ENCODE data around the gene MYB.

MYB gene

DNA sequence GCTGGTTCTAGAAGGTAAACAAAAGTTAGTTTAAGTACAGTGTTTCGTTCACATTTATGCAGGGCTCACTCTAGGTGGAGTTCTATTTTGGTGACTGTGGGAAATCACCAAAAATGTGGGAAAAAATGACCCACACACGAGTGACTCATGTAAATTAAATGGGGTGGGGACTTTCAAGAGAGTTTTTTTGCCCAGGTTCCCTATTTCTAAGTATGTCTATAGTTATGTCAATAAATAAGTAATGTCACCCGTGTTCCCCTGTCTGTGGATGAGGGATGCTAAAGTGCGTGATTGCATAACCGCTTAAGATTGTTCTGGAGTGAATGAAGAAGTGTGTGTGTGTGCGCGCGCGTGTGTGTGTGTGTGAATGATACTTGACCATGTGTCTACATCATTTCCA is 69.1 kb downstream of the MYB start:
- CTCF ChIA-PET: interaction anchor here (1.1 kb wide), 2 partner anchors 30 to 73 kb away, joined by 3 to 4 read pairs; no protein-coding TSS in a partner anchor
- no peaks in the 10 kb centered on the region for H3K36me3 ChIP-seq (ENCODE audit: control insufficient read depth in 4 of 4, insufficient read depth in 4 of 4, low read length in 3 of 4)
- 93% methylated on average over 8 of the region's 9 CpGs for WGBS (ENCODE audit: insufficient coverage)
- H3K9me3 ChIP-seq (ENCODE audit: control extremely low read depth in 1 of 5, control insufficient read depth in 4 of 5, insufficient read depth in 2 of 5, low read depth in 1 of 5, low read length in 4 of 5): no peaks in the 10 kb centered on the region
- H3K4me3 ChIP-seq (ENCODE audit: control insufficient read depth in 1 of 7, extremely low read depth in 1 of 7, insufficient read depth in 4 of 7, low read depth in 2 of 7, low read length in 6 of 7): no peak overlapping the region
- POLR2A ChIA-PET: no interaction called here
- H3K27me3 ChIP-seq (replicated peaks in 2 of 5; ENCODE audit: control insufficient read depth in 4 of 5, insufficient read depth in 5 of 5, low read length in 4 of 5): no peaks in the 10 kb centered on the region
- DNase-seq: peak; percentile 27 to 80 (median 76)
- peaks cover 0 to 33% (median 20%) of the 10 kb centered on the region in 4 experiments for H3K4me1 ChIP-seq (ENCODE audit: control extremely low read depth in 1 of 4, control insufficient read depth in 4 of 4, insufficient read depth in 4 of 4, low read length in 3 of 4)
- no peak overlapping the region for H3K27ac ChIP-seq (ENCODE audit: insufficient read depth in 1 of 2, low read depth in 1 of 2, low read length in 2 of 2, poor library complexity in 1 of 2, severe bottlenecking in 2 of 2)

DNA sequence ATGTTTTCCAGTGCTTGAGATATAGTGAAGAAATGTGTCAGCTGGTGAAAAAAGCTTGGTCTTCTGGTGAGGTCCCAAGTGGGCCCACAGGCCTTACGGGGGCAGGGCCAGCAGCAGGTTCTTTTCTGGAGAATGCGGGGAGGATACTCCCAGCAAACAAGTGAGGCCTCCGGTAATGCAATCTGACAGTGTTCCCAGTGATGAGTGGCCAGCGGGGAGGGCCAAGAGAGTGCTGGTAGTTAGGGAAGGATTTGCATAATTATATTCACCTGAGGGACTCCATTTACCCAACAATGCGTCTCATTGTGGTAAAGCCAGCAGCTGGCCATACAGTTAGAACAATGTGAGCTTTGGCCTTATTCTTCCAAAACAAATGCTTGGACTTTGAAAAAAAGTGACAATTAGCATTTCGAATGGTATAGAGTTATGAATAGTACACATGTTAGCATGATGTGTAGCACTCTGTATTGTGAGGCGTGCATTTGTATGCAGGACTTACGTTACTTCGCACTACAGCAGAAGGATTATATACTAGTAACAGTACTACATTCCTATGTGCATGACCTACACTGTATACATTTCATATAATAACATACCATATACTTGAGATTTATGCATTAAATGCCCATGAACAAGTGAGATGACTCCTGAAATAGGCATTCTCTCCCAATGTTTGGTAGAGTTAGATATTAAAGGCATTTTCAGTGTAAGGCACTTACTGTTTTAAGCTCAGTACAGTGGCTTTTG is 69.8 kb downstream of the MYB start:
- CTCF ChIA-PET: interaction anchor here (1.1 to 2.2 kb wide), 3 partner anchors 11 to 31 kb away, joined by 3 to 5 read pairs (median 3); no protein-coding TSS in a partner anchor
- H3K36me3 ChIP-seq (ENCODE audit: control insufficient read depth in 4 of 4, insufficient read depth in 4 of 4, low read length in 3 of 4): no peaks in the 10 kb centered on the region
- no peak overlapping the region for H3K4me3 ChIP-seq (ENCODE audit: control insufficient read depth in 1 of 7, extremely low read depth in 1 of 7, insufficient read depth in 4 of 7, low read depth in 2 of 7, low read length in 6 of 7)
- no peaks in the 10 kb centered on the region for H3K27me3 ChIP-seq (replicated peaks in 2 of 5; ENCODE audit: control insufficient read depth in 4 of 5, insufficient read depth in 5 of 5, low read length in 4 of 5)
- no peak for DNase-seq
- POLR2A ChIA-PET: no interaction called here
- H3K27ac ChIP-seq (ENCODE audit: insufficient read depth in 1 of 2, low read depth in 1 of 2, low read length in 2 of 2, poor library complexity in 1 of 2, severe bottlenecking in 2 of 2): no peak overlapping the region
- WGBS (ENCODE audit: insufficient coverage): 100% methylated on average over 4 of the region's 9 CpGs
- no peaks in the 10 kb centered on the region for H3K9me3 ChIP-seq (ENCODE audit: control extremely low read depth in 1 of 5, control insufficient read depth in 4 of 5, insufficient read depth in 2 of 5, low read depth in 1 of 5, low read length in 4 of 5)
- H3K4me1 ChIP-seq (ENCODE audit: control extremely low read depth in 1 of 4, control insufficient read depth in 4 of 4, insufficient read depth in 4 of 4, low read length in 3 of 4): peaks cover 0 to 33% (median 20%) of the 10 kb centered on the region in 4 experiments

DNA sequence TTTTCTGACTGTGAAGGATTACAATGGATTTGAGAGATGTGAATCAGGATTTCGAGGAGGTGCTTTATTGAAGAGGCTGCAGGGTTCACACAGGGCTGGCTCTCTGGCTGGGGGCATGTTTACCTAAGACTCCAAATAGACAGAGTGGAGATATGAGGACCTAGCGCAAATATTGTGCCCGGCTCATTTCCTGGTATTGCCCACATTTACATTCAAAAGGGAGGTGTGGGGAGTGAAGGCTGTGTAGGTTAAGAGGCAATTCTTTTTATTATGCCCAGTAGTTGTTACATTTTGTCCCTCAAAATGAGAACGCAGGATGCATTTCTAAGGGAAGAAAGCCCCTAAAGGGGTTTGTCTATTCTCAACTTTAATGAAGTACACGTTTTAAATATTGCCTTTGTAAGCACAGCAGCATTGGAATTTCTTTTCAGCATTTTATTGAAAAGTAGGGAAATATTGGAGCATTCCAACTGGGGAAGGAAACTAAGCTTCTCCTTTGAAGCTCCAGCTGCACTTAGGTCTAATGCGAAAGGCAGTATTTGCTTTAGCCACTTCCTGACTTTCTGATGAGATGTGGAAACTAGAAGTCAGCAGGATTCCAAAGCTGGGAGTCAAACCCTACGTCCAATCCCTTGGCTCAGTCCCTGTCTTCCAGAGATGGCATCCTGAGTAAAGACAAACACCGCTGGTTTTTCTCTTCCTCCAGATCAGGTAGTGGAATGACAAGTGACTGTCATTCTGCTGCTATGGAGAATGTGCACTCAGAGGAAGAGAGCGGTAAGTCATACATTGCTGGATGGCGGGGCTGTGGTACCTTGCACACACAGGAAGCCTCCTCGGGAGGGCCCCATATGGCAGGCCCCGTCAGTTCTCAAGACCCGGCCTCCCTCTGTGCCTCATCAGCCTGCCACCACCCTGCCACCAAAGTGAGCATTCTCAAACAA is 70.7 kb downstream of the MYB start:
- no peak overlapping the region for H3K27ac ChIP-seq (ENCODE audit: insufficient read depth in 1 of 2, low read depth in 1 of 2, low read length in 2 of 2, poor library complexity in 1 of 2, severe bottlenecking in 2 of 2)
- no peaks in the 10 kb centered on the region for H3K9me3 ChIP-seq (ENCODE audit: control extremely low read depth in 1 of 5, control insufficient read depth in 4 of 5, insufficient read depth in 2 of 5, low read depth in 1 of 5, low read length in 4 of 5)
- no peak overlapping the region for H3K4me3 ChIP-seq (ENCODE audit: control insufficient read depth in 1 of 7, extremely low read depth in 1 of 7, insufficient read depth in 4 of 7, low read depth in 2 of 7, low read length in 6 of 7)
- POLR2A ChIA-PET: no interaction called here
- peaks cover 0 to 37% (median 20%) of the 10 kb centered on the region in 4 experiments for H3K4me1 ChIP-seq (ENCODE audit: control extremely low read depth in 1 of 4, control insufficient read depth in 4 of 4, insufficient read depth in 4 of 4, low read length in 3 of 4)
- CTCF ChIA-PET: interaction anchor here (1.1 to 2.2 kb wide), 4 partner anchors 10 to 17 kb away, joined by 3 to 5 read pairs (median 5); no protein-coding TSS in a partner anchor
- no peaks in the 10 kb centered on the region for H3K27me3 ChIP-seq (replicated peaks in 2 of 5; ENCODE audit: control insufficient read depth in 4 of 5, insufficient read depth in 5 of 5, low read length in 4 of 5)
- peak in 1 of 3 donors; percentile 29 for DNase-seq
- no peaks in the 10 kb centered on the region for H3K36me3 ChIP-seq (ENCODE audit: control insufficient read depth in 4 of 4, insufficient read depth in 4 of 4, low read length in 3 of 4)
- WGBS (ENCODE audit: insufficient coverage): 80% methylated on average over 7 of the region's 13 CpGs

DNA sequence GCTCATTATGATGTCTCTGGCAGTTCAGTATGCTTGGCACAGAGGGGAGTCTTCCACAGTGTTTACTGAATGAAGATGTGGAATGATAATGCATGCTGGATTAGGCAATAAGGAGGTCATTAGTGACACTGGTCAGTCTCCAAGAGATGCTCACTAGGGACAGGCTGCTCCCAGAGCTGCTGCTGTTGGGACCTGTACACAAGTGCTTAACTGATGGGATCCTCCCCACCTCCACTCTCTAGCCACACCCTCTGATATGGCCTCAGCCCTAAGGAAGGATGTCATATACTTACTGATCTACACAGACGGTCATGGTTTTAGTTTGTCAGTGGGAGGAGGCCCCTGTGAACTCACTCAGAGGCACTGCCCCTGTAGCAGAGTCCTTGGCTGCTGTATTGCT is 73.4 kb downstream of the MYB start:
- ChIA-PET POLR2A (no interaction called here), CTCF (no interaction called here)
- Histone ChIP-seq H3K4me3 (ENCODE audit: control insufficient read depth in 1 of 7, extremely low read depth in 1 of 7, insufficient read depth in 4 of 7, low read depth in 2 of 7, low read length in 6 of 7) (no peak overlapping the region), H3K9me3 (ENCODE audit: control extremely low read depth in 1 of 5, control insufficient read depth in 4 of 5, insufficient read depth in 2 of 5, low read depth in 1 of 5, low read length in 4 of 5) (no peaks in the 10 kb centered on the region), H3K27ac (ENCODE audit: insufficient read depth in 1 of 2, low read depth in 1 of 2, low read length in 2 of 2, poor library complexity in 1 of 2, severe bottlenecking in 2 of 2) (no peak overlapping the region), H3K4me1 (ENCODE audit: control extremely low read depth in 1 of 4, control insufficient read depth in 4 of 4, insufficient read depth in 4 of 4, low read length in 3 of 4) (peaks cover 2 to 41% (median 15%) of the 10 kb centered on the region in 4 experiments), H3K27me3 (replicated peaks in 2 of 5; ENCODE audit: control insufficient read depth in 4 of 5, insufficient read depth in 5 of 5, low read length in 4 of 5) (no peaks in the 10 kb centered on the region), H3K36me3 (ENCODE audit: control insufficient read depth in 4 of 4, insufficient read depth in 4 of 4, low read length in 3 of 4) (no peaks in the 10 kb centered on the region)
- WGBS (ENCODE audit: insufficient coverage): 100% methylated on average over 1 of the region's 1 CpG
- no peak for DNase-seq

DNA sequence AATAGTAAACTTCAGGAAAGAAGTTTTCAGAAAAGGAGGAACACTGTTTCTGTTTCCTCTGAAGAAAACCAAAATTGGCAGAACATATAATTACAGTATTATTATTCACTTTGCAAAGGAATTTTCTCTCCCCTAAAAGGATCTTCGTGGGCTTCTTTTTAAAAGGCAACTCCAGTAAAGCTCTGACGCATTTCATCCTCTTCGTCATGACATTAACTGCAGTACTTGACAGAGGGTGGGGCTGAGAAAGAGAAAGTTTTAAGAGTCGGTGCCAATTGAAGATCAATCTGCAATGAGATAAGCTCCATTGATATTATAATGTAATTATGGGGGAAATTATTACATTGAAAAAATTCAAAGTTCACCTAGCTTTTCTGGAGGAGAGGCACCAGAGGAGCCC is 75.8 kb downstream of the MYB start:
- 76% methylated on average over 3 of the region's 4 CpGs for WGBS (ENCODE audit: insufficient coverage)
- Histone ChIP-seq H3K36me3 (ENCODE audit: control insufficient read depth in 4 of 4, insufficient read depth in 4 of 4, low read length in 3 of 4) (no peaks in the 10 kb centered on the region), H3K4me1 (ENCODE audit: control extremely low read depth in 1 of 4, control insufficient read depth in 4 of 4, insufficient read depth in 4 of 4, low read length in 3 of 4) (peaks cover 2 to 31% (median 11%) of the 10 kb centered on the region in 4 experiments), H3K27me3 (replicated peaks in 2 of 5; ENCODE audit: control insufficient read depth in 4 of 5, insufficient read depth in 5 of 5, low read length in 4 of 5) (no peaks in the 10 kb centered on the region), H3K4me3 (ENCODE audit: control insufficient read depth in 1 of 7, extremely low read depth in 1 of 7, insufficient read depth in 4 of 7, low read depth in 2 of 7, low read length in 6 of 7) (no peak overlapping the region), H3K27ac (ENCODE audit: insufficient read depth in 1 of 2, low read depth in 1 of 2, low read length in 2 of 2, poor library complexity in 1 of 2, severe bottlenecking in 2 of 2) (no peak overlapping the region), H3K9me3 (ENCODE audit: control extremely low read depth in 1 of 5, control insufficient read depth in 4 of 5, insufficient read depth in 2 of 5, low read depth in 1 of 5, low read length in 4 of 5) (no peaks in the 10 kb centered on the region)
- no peak for DNase-seq
- POLR2A ChIA-PET: interaction anchor here (0.6 kb wide), 1 partner anchor 55 kb away, joined by 5 read pairs; no protein-coding TSS in a partner anchor
- CTCF ChIA-PET: interaction anchor here (0.6 to 1.8 kb wide), 8 partner anchors 11 to 157 kb away, joined by 3 to 4 read pairs (median 3); no protein-coding TSS in a partner anchor

DNA sequence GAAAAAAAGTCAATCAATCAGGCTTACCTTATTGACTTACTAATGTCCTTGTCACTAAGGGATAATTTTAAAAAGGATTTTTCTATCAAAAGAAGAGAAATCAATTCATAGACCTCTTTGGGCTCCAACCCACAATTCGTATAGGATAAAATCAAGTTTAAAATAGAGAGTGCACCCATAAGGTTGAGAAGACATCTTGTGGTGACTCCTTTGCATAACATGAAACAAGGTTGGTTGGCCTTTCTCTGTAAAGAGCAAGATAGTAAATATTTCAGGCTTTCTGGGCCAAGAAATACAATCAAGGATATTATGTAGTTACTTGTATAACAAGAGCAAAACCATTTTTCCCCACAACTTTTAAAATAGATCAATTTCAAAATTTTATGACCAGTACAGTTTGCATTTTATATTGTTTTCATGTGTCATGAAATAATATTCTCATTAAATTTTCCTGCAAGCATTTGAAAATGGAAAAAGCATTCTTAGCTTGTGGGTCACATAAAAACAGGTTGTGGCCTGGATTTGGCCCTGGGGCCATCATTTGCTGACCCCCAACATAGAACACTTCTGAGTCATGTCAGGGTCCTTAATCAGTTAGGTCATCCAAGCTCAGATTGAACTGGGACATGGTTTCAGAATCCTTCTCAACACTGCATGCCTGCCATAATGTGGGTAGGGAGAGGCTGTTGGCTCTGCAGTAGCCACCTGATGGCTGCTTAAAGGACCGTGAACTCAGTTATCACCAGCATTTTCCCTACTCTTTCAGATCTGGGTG is 76.7 kb downstream of the MYB start:
- 89% methylated on average over 2 of the region's 2 CpGs for WGBS (ENCODE audit: insufficient coverage)

More for the DNA sequence above, 76.7 kb downstream of the MYB start:
- H3K36me3 ChIP-seq (ENCODE audit: control insufficient read depth in 4 of 4, insufficient read depth in 4 of 4, low read length in 3 of 4): no peaks in the 10 kb centered on the region
- no peaks in the 10 kb centered on the region for H3K9me3 ChIP-seq (ENCODE audit: control extremely low read depth in 1 of 5, control insufficient read depth in 4 of 5, insufficient read depth in 2 of 5, low read depth in 1 of 5, low read length in 4 of 5)
- peak in 1 of 3 donors; percentile 32 for DNase-seq
- CTCF ChIA-PET: interaction anchor here (0.6 to 1.8 kb wide), 9 partner anchors 10 to 156 kb away, joined by 3 to 5 read pairs (median 3); no protein-coding TSS in a partner anchor
- POLR2A ChIA-PET: no interaction called here
- no peak overlapping the region for H3K4me3 ChIP-seq (ENCODE audit: control insufficient read depth in 1 of 7, extremely low read depth in 1 of 7, insufficient read depth in 4 of 7, low read depth in 2 of 7, low read length in 6 of 7)
- H3K27me3 ChIP-seq (replicated peaks in 2 of 5; ENCODE audit: control insufficient read depth in 4 of 5, insufficient read depth in 5 of 5, low read length in 4 of 5): no peaks in the 10 kb centered on the region
- H3K27ac ChIP-seq (ENCODE audit: insufficient read depth in 1 of 2, low read depth in 1 of 2, low read length in 2 of 2, poor library complexity in 1 of 2, severe bottlenecking in 2 of 2): no peak overlapping the region
- peaks cover 2 to 35% (median 15%) of the 10 kb centered on the region in 4 experiments for H3K4me1 ChIP-seq (ENCODE audit: control extremely low read depth in 1 of 4, control insufficient read depth in 4 of 4, insufficient read depth in 4 of 4, low read length in 3 of 4)

All from common myeloid progenitor, CD34-positive (primary cell).